DOHH2 (cell line): ENCODE measurements around the gene WASF2.

ENCODE experiments used
- CTCF ChIP-seq: fragments of 200-600 bp; sonication (generic); IDR thresholded peaks from one replicate; pipeline ENCODE4 v1.5.1; 2014; ENCODE audit warnings: antibody characterized with exemption, mild to moderate bottlenecking, low read depth, low read length; ENCODE audit not compliant: poor library complexity, severe bottlenecking
- EZH2phosphoT487 ChIP-seq: fragments of 200-600 bp; sonication (generic); IDR thresholded peaks from 2 replicates; pipeline ENCODE4 v1.6.1; 2017; ENCODE audit warnings: borderline replicate concordance, mild to moderate bottlenecking, antibody characterized with exemption, low read length, moderate library complexity, mixed read lengths

GRCh38 chr1:27525296-27526272 is 35.6 kb upstream of the WASF2 start:
- TF ChIP-seq CTCF (no peak), EZH2phosphoT487 (no peak)
